ENCODE results near the gene UVSSA. TPM values are rescaled to one million over a fixed set of nuclear protein-coding genes. Genes with fewer than 3 reads are reported as not detected.
"Not testable (repeated sequence)": the region's sequence is repeated elsewhere in the genome, so short reads cannot be mapped to it uniquely, and the experiment has no call there.

Gene UVSSA
- total and polyA plus RNA-seq, 9 of the 15 experiments (the other 6 are each of a cell fraction or from before 2014, with no cell fraction given): 0.21 to 14.6 (median 3.3) TPM

DNA sequence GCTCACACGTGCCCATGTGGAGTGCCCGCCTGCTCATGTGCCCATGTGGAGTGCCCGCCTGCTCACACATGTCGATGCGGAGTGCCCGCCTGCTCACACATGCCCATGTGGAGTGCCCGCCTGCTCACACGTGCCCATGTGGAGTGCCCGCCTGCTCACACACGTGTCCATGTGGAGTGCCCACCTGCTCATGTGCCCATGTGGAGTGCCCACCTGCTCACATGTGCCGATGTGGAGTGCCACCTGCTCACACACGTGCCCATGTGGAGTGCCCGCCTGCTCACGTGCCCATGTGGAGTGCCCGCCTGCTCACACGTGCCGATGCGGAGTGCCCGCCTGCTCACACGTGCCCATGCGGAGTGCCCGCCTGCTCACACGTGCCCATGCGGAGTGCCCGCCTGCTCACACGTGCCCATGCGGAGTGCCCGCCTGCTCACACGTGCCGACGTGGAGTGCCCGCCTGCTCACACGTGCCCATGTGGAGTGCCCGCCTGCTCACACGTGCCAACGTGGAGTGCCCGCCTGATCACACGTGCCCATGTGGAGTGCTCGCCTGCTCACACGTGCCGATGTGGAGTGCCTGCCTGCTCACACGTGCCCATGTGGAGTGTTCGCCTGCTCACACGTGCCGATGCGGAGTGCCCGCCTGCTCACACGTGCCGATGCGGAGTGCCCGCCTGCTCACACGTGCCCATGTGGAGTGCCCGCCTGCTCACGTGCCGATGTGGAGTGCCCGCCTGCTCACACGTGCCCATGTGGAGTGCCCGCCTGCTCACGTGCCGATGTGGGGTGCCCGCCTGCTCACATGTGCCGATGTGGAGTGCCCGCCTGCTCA is 47.8 kb downstream of the UVSSA start:
- 86% methylated on average over 15 of the region's 63 CpGs for WGBS (ENCODE audit: insufficient coverage, low coverage, missing lambda C conversion rate)
- H3K4me1 ChIP-seq (replicated peaks in 1 of 2; ENCODE audit: control insufficient read depth in 2 of 2, insufficient read depth in 2 of 2, low read length in 2 of 2); in situ Hi-C loops (cut with MboI); DNase-seq (ENCODE audit: extremely low read depth in 1 of 4, low spot score in 3 of 4); H3K4me2 ChIP-seq (ENCODE audit: insufficient read depth, low read length); H4K20me1 ChIP-seq (replicated peaks; ENCODE audit: control insufficient read depth, insufficient read depth, low read length); H3K9ac ChIP-seq (ENCODE audit: insufficient read depth in 1 of 2, low read depth in 2 of 2, low read length in 2 of 2); ATAC-seq; H3K36me3 ChIP-seq (ENCODE audit: control insufficient read depth, insufficient read depth, low read length); H3K79me2 ChIP-seq (ENCODE audit: control insufficient read depth, insufficient read depth, low read length); FAIRE-seq; CTCF ChIA-PET (ENCODE audit: low intra/inter-chr PET ratio); H3K9me3 ChIP-seq (replicated peaks; ENCODE audit: control insufficient read depth, insufficient read depth, low read depth, low read length); H3K4me3 ChIP-seq; BruUV-seq (replicated peaks); POLR2A ChIA-PET; H3K27ac ChIP-seq (ENCODE audit: extremely low read depth, low read depth, low read length); intact Hi-C loops (cut with micrococcal nuclease); H2AFZ ChIP-seq (ENCODE audit: low read depth, low read length); H3K9me1 ChIP-seq (ENCODE audit: control insufficient read depth, insufficient read depth, low read length): not testable (repeated sequence)
- peak; percentile 44; the same call in 1 of the 2 replicates for TF ChIP-seq HNRNPL (IDR thresholded peaks at IDR 0.05; ENCODE audit: low read depth, low read length)
- 0 out of 2 replicates have a peak, but pooled peaks have one; percentile 8 for TF ChIP-seq RBFOX2 (IDR thresholded peaks at IDR 0.05; ENCODE audit: low read depth, low read length)
- 0 out of 2 replicates have a peak, but pooled peaks have one; percentile 17 for TF ChIP-seq POLR2G (IDR thresholded peaks at IDR 0.05; ENCODE audit: low read depth, low read length)
- H3K27me3 ChIP-seq (ENCODE audit: control insufficient read depth in 2 of 2, insufficient read depth in 2 of 2, low read length in 2 of 2): peaks cover 10 to 15% of the 10 kb centered on the region in 2 experiments; a peak in 3 of 5 replicates

DNA sequence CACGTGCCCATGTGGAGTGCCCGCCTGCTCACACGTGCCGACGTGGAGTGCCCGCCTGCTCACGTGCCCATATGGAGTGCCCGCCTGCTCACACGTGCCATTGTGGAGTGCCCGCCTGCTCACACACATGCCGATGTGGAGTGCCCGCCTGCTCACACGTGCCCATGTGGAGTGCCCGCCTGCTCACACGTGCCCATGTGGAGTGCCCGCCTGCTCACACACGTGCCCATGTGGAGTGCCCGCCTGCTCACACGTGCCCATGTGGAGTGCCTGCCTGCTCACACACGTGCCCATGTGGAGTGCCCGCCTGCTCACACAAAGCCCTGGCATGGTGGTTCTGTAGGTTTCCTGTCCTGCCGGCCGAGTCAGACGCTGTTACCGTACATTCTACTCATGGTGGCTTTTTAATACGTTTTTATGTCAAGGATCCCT is 48.4 kb downstream of the UVSSA start:
- H3K9me3 ChIP-seq (replicated peaks; ENCODE audit: control insufficient read depth, insufficient read depth, low read depth, low read length); intact Hi-C loops (cut with micrococcal nuclease); BruUV-seq (replicated peaks); H3K27ac ChIP-seq (ENCODE audit: extremely low read depth, low read depth, low read length); DNase-seq (ENCODE audit: extremely low read depth in 1 of 4, low spot score in 3 of 4); H3K79me2 ChIP-seq (ENCODE audit: control insufficient read depth, insufficient read depth, low read length); FAIRE-seq; CTCF ChIA-PET (ENCODE audit: low intra/inter-chr PET ratio); H3K36me3 ChIP-seq (ENCODE audit: control insufficient read depth, insufficient read depth, low read length); H3K4me2 ChIP-seq (ENCODE audit: insufficient read depth, low read length); H4K20me1 ChIP-seq (replicated peaks; ENCODE audit: control insufficient read depth, insufficient read depth, low read length); POLR2A ChIA-PET; H3K4me3 ChIP-seq; H3K9ac ChIP-seq (ENCODE audit: insufficient read depth in 1 of 2, low read depth in 2 of 2, low read length in 2 of 2); in situ Hi-C loops (cut with MboI); H3K9me1 ChIP-seq (ENCODE audit: control insufficient read depth, insufficient read depth, low read length); ATAC-seq; H2AFZ ChIP-seq (ENCODE audit: low read depth, low read length): not testable (repeated sequence)
- Histone ChIP-seq H3K4me1 (replicated peaks in 1 of 2; ENCODE audit: control insufficient read depth in 2 of 2, insufficient read depth in 2 of 2, low read length in 2 of 2) (peaks cover 3 to 12% of the 10 kb centered on the region in 2 experiments; a peak in 2 of 5 replicates), H3K27me3 (ENCODE audit: control insufficient read depth in 2 of 2, insufficient read depth in 2 of 2, low read length in 2 of 2) (peaks cover 10 to 21% of the 10 kb centered on the region in 2 experiments; a peak in 3 of 5 replicates)
- WGBS (ENCODE audit: insufficient coverage, low coverage, missing lambda C conversion rate): 94% methylated on average over 21 of the region's 26 CpGs
- peak; percentile 94 for TF ChIP-seq HNRNPL (IDR thresholded peaks at IDR 0.05; ENCODE audit: low read depth, low read length)

Measured in K562 (cell line).